HG03520 (cell line): ENCODE data around the gene LAMC2.
"Not testable (repeated sequence)": the region's sequence is repeated elsewhere in the genome, so short reads cannot be mapped to it uniquely, and the experiment has no call there.

ENCODE experiments used
- ATAC-seq: cut with Tn5 transposase; IDR thresholded peaks from one replicate; pipeline ENCODE4 v1.9.1; 2021; ENCODE audit warnings: mild to moderate bottlenecking, moderate library complexity; ENCODE audit not compliant: unreplicated experiment

Gene LAMC2

GRCh38 chr1:183255073-183255472, 69.0 kb downstream of the LAMC2 start:
- ATAC-seq, result no peak

GRCh38 chr1:183259924-183260323, 73.9 kb downstream of the LAMC2 start:
- ATAC-seq, result no peak

GRCh38 chr1:183262628-183263200, 76.7 kb downstream of the LAMC2 start:
- no peak for ATAC-seq

GRCh38 chr1:183263886-183264602, 78.0 kb downstream of the LAMC2 start:
- ATAC-seq, result no peak

GRCh38 chr1:183267646-183268431, 81.8 kb downstream of the LAMC2 start:
- no peak for ATAC-seq

GRCh38 chr1:183270541-183271141, 84.6 kb downstream of the LAMC2 start:
- no peak for ATAC-seq

- no peak for ATAC-seq
Measured at GRCh38 chr1:183272390-183272848, 86.4 kb downstream of the LAMC2 start.

GRCh38 chr1:183273300-183273699, 87.2 kb downstream of the LAMC2 start:
- ATAC-seq, result no peak

GRCh38 chr1:183273984-183274383, 87.9 kb downstream of the LAMC2 start:
- ATAC-seq, result not testable (repeated sequence)

- ATAC-seq, result no peak
Measured at GRCh38 chr1:183274836-183275235, 88.8 kb downstream of the LAMC2 start.

GRCh38 chr1:183275322-183275721, 89.3 kb downstream of the LAMC2 start:
- no peak for ATAC-seq

- ATAC-seq, result no peak
Measured at GRCh38 chr1:183276386-183277080, 90.5 kb downstream of the LAMC2 start.

- no peak for ATAC-seq
Measured at GRCh38 chr1:183277821-183278738, 92.0 kb downstream of the LAMC2 start.

GRCh38 chr1:183278739-183279591, 92.9 kb downstream of the LAMC2 start:
- no peak for ATAC-seq

- no peak for ATAC-seq
Measured at GRCh38 chr1:183279835-183280234, 93.8 kb downstream of the LAMC2 start.

- ATAC-seq, result no peak
Measured at GRCh38 chr1:183281039-183281438, 95.0 kb downstream of the LAMC2 start.

- peak; percentile 77 for ATAC-seq
Measured at GRCh38 chr1:183281553-183282091, 95.6 kb downstream of the LAMC2 start.

GRCh38 chr1:183282101-183282855, 96.2 kb downstream of the LAMC2 start:
- ATAC-seq, result no peak
